Epithelial cell of esophagus (primary cell): ENCODE measurements around the gene ITPR1.

Experiments used
- DNase-seq: peaks from one replicate; pipeline ENCODE4 v3.0.0; 2010; ENCODE audit warnings: low read depth
- H3K4me3 ChIP-seq: 2 replicates; pipeline ENCODE4 v1.5.1; 2011; ENCODE audit warnings: mild to moderate bottlenecking, low read length, control low read depth
- TF ChIP-seq, protein P1 (sequence below): IDR thresholded peaks from 2 replicates; pipeline ENCODE4 v1.5.1; 2011; ENCODE audit warnings: low read depth, mild to moderate bottlenecking, low read length, control low read depth, inconsistent platforms; ENCODE audit not compliant: insufficient read depth; ENCODE audit errors: missing control alignments

Gene ITPR1

DNA sequence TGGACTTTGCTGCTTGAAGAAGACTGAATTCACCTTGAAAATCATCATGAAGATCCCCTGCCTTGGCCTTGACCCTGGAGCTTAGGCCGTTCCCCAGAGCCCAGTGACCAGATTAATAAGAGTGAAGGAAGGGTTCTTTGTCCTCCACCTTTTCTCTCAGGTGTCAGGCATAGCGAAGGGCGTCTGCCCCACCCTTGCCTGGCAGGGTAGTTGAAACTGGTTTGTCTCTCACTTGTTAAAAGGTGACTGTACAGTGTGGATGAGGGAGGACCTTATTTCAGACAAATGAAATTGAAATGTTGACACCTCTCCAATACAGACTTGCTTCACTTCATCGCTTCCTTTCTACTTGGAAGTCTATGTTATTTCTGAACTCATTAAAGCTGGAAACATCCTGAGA, 262.4 kb downstream of the ITPR1 start:
- DNase-seq: peak; percentile 67
- H3K4me3 ChIP-seq: no peak overlapping the region
- TF ChIP-seq, protein P1, sequence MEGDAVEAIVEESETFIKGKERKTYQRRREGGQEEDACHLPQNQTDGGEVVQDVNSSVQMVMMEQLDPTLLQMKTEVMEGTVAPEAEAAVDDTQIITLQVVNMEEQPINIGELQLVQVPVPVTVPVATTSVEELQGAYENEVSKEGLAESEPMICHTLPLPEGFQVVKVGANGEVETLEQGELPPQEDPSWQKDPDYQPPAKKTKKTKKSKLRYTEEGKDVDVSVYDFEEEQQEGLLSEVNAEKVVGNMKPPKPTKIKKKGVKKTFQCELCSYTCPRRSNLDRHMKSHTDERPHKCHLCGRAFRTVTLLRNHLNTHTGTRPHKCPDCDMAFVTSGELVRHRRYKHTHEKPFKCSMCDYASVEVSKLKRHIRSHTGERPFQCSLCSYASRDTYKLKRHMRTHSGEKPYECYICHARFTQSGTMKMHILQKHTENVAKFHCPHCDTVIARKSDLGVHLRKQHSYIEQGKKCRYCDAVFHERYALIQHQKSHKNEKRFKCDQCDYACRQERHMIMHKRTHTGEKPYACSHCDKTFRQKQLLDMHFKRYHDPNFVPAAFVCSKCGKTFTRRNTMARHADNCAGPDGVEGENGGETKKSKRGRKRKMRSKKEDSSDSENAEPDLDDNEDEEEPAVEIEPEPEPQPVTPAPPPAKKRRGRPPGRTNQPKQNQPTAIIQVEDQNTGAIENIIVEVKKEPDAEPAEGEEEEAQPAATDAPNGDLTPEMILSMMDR: no peak

DNA sequence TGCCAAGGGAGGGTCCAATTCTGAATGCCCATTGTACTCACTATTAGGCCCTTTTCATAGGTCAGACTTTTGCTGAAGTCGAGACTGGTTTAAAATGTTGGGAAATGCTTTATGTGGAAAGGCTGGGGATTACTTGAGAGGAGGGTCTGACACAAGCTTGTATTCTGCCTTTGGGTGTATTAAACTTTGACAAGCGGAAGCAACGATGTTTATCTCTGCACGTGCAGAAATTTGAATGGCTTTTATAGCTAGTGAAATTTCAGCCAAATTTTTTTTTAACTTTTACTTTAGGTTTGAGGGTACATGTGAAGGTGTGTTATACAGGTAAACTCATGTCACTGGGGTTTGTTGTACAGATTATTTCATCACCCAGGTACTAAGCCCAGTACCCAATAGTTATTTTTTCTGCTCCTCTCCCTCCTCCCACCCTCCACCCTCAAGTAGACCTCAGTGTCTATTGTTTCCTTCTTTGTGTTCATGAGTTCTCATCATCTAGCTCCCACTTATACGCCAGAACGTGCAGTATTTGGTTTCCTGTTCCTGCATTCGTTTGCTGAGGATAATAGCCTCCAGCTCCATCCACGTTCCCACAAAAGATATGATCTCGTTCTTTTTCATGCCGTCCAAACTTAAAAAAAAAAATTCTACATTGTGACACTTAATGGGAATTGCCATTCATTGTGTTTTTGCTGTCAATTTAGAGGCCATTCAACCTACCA, 263.1 kb downstream of the ITPR1 start:
- TF ChIP-seq, protein P1: no peak
- no peak for DNase-seq
- H3K4me3 ChIP-seq: no peak overlapping the region

DNA sequence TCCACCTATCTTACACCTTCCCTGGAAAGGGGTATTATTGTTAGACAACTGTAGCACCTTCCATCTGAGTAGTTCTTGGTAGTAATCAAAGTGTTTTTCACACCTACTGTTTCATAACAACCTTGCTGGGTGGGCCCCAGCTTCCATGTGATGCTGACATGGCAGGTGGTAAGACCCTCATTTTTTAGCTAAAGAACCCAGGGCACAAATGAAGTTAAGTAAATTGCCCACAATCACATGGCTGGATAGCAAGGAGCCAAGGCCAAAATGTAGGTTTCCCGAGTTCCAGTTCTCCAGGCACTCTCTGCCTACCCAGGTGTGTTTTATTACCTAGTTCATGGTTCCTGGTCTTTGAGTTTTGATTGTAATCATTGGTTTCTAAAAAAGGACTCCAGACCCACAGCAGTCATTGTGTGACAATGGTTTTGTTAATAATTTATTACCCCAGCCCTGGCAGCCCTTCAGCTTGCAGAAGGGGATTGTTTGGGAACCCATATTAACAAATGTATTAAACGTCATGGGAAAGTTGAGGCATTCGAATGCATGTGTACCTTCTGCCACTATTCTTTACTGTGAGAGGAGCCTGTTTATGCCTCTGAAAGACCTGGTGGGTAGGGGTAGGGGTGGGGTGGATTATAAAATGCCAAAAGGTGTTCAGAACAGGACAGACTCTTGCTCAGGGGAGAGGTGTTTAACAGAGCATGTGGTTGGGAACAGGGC, 263.9 kb downstream of the ITPR1 start:
- TF ChIP-seq, protein P1: no peak

DNA sequence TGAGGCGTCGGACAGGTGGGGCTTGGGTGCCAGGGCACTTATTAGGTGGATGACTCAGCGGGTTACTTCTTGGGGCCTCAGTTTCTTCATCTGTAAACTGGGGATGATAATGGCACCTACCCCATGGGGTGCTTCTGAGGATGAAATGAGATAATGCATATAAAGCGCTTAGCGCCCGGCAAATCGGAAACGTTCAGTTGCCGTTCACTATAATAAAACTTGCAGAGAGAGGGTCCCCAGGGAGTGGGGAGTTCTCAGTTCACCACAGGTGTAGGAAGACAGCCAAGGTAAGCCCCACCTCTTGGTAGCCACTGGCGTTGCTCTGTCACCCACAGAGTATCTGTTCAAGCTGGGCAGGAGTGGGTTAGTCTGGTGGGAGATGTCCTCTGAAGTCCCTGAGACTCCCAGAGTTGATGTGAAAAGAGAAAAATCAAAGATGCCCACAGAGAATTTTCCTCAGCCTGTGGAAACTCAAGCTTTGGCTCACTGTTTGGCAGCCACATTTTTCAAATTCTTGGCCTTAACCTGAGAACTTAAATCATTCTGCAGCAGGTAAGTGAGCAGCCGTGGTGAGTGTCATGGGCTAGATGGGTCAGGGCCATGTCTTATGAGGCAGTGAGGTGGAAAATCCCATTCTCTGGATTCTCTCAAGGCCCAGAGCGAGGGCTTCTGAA, 264.6 kb downstream of the ITPR1 start:
- DNase-seq: no peak
- TF ChIP-seq, protein P1: no peak
- no peak overlapping the region for H3K4me3 ChIP-seq

More for the DNA sequence above, 263.9 kb downstream of the ITPR1 start:
- no peak for DNase-seq
- H3K4me3 ChIP-seq: no peak overlapping the region

DNA sequence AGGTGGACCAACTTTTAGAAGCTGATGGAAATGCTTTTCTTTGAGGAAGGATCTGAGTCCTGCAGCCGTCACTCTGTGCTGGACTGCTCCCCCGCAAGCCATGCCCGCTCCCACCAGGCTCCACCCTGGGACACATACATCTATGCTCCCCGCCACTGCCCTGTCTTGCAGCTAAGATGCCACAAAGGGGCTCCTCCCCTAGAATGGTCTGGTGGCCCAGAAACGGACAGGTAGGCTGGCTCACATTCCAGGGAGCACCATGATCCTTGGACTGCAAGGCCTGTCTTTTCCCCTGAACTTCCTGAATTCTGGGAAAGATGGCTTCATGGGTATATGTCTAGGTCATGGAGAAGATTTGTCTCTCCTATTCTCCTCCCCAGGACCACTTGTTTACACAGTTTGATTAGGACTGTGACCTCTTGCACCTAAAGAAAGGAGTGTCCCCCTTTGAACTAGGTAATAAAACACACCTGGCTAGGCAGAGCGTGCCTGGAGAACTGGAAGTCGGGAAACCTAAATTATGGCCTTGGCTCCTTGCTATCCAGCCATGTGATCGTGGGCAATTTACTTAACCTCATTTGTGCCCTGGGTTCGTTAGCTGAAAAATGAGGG, 265.2 kb downstream of the ITPR1 start:
- DNase-seq: no peak
- TF ChIP-seq, protein P1: no peak
- no peak overlapping the region for H3K4me3 ChIP-seq

DNA sequence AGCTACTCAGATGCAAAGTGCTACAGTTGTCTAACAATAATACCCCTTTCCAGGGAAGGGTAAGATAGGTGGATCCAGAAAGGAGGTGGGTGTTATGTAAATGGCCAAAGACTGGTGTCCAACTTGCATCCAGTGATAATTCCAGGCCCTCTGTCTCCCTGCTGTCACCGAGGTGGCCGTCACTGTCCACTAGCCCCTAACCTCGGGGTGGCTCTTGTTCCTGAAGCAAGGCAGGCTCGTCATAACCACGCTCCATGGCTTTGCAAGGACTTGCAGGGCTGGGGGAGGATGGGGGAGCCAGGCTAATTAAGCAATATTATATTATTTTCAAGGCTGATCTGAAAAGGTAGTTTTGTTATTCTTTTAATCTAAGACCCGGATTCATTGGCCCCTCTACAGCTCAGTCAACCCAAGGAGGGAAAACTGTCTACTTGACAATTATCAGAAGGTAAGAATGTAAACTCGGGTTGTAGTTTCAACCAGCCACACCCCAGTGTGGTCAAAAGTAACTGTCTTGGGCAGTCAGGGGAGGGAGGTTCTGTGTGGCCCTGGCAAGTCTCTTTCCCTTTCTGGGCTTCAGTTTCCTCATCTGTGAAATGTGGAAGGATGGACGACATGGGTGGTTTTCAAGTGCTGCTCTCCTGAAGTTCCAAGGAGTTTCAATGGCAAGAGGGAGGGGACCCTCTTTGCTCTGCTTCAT, 266.0 kb downstream of the ITPR1 start:
- no peak for DNase-seq
- TF ChIP-seq, protein P1: no peak

More for the DNA sequence above, 266.0 kb downstream of the ITPR1 start:
- no peak overlapping the region for H3K4me3 ChIP-seq
